ENCODE results near the gene DNAH9. TPM values are rescaled to one million over a fixed set of nuclear protein-coding genes. Genes with fewer than 3 reads are reported as not detected.
"Not testable (repeated sequence)": the region's sequence is repeated elsewhere in the genome, so short reads cannot be mapped to it uniquely, and the experiment has no call there.

Gene DNAH9
- total and polyA plus RNA-seq, 2 donors (not counting 1 experiment from before 2014, with no cell fraction given) = not detected

- Mint-ChIP-seq H3K9me3 (ENCODE audit: insufficient read depth) (peaks cover 19% of the 10 kb centered on the region), H3K27me3 (no peaks in the 10 kb centered on the region), H3K27ac (no peak overlapping the region), H3K4me3 (no peak overlapping the region), H3K4me1 (no peaks in the 10 kb centered on the region)
- ChIA-PET POLR2A (no interaction called here), CTCF (no interaction called here)
- TF ChIP-seq, protein P1, sequence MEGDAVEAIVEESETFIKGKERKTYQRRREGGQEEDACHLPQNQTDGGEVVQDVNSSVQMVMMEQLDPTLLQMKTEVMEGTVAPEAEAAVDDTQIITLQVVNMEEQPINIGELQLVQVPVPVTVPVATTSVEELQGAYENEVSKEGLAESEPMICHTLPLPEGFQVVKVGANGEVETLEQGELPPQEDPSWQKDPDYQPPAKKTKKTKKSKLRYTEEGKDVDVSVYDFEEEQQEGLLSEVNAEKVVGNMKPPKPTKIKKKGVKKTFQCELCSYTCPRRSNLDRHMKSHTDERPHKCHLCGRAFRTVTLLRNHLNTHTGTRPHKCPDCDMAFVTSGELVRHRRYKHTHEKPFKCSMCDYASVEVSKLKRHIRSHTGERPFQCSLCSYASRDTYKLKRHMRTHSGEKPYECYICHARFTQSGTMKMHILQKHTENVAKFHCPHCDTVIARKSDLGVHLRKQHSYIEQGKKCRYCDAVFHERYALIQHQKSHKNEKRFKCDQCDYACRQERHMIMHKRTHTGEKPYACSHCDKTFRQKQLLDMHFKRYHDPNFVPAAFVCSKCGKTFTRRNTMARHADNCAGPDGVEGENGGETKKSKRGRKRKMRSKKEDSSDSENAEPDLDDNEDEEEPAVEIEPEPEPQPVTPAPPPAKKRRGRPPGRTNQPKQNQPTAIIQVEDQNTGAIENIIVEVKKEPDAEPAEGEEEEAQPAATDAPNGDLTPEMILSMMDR (IDR thresholded peaks at IDR 0.05) = no peak
- no peak for TF ChIP-seq EZH2 (IDR thresholded peaks at IDR 0.05; ENCODE audit: borderline replicate concordance, insufficient read depth, low read depth, low read length, poor library complexity, severe bottlenecking)
- no peaks in the 10 kb centered on the region for H3K79me2 ChIP-seq (ENCODE audit: control insufficient read depth, insufficient read depth, low read length)
- H3K36me3 ChIP-seq (replicated peaks in 1 of 2; ENCODE audit: control extremely low read depth in 1 of 2, control insufficient read depth in 1 of 2, extremely low read depth in 1 of 2, insufficient read depth in 2 of 2, low read length in 1 of 2) = no peaks in the 10 kb centered on the region
- no peak overlapping the region for H2AFZ ChIP-seq (ENCODE audit: insufficient read depth, low read depth, low read length, poor library complexity, severe bottlenecking)
- ATAC-seq (ENCODE audit: low read depth) (no peak), DNase-seq (no peak)
- H3K4me3 ChIP-seq (ENCODE audit: control extremely low read depth in 1 of 5, extremely low read depth in 1 of 5, insufficient read depth in 1 of 5, low read depth in 2 of 5, low read length in 4 of 5) = no peak overlapping the region
- intact Hi-C loops (cut with micrococcal nuclease) = no loop called here
- H3K9ac ChIP-seq (ENCODE audit: low read length) = no peak overlapping the region
- no peaks in the 10 kb centered on the region for H3K4me1 ChIP-seq (ENCODE audit: control insufficient read depth in 2 of 2, insufficient read depth in 2 of 2, low read length in 2 of 2)
- peaks cover 0 to 20% (median 19%) of the 10 kb centered on the region in 3 donors for H3K9me3 ChIP-seq (ENCODE audit: control extremely low read depth in 1 of 3, control insufficient read depth in 2 of 3, insufficient read depth in 1 of 3, low read length in 2 of 3)
- WGBS (ENCODE audit: insufficient coverage) = no CpG with 5 or more reads among the region's 2 CpGs
- no peak overlapping the region for H3K27ac ChIP-seq (ENCODE audit: low read length in 2 of 2)
- H3K4me2 ChIP-seq (replicated peaks; ENCODE audit: low read depth, low read length, poor library complexity, severe bottlenecking) = no peak overlapping the region
- H3K27me3 ChIP-seq (replicated peaks in 1 of 4; ENCODE audit: control extremely low read depth in 1 of 4, control insufficient read depth in 3 of 4, insufficient read depth in 4 of 4, low read length in 3 of 4) = no peaks in the 10 kb centered on the region
- no peaks in the 10 kb centered on the region for H4K20me1 ChIP-seq (ENCODE audit: control insufficient read depth, insufficient read depth, low read length, poor library complexity, severe bottlenecking)
These were observed 371.3 kb downstream of the DNAH9 start for GRCh38 chr17:11969565-11969964.

DNA sequence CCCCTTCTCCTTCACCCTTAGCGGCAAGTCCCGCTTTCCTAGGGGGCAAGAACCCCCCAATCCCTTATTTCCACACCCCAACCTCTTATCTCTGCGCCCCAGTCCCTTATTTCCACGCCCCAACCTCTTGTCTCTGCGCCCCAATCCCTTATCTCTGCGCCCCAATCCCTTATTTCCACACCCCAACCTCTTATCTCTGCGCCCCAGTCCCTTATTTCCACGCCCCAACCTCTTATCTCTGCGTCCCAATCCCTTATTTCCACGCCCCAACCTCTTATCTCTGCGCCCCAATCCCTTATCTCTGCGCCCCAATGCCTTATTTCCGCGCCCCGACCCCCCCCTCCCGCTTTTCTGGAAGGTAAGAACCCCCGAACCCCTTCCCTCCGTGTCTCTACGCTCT is 374.5 kb downstream of the DNAH9 start:
- H3K4me1 Mint-ChIP-seq; H3K27ac Mint-ChIP-seq; intact Hi-C loops (cut with micrococcal nuclease); H3K36me3 ChIP-seq (replicated peaks in 1 of 2; ENCODE audit: control extremely low read depth in 1 of 2, control insufficient read depth in 1 of 2, extremely low read depth in 1 of 2, insufficient read depth in 2 of 2, low read length in 1 of 2); H3K79me2 ChIP-seq (ENCODE audit: control insufficient read depth, insufficient read depth, low read length); H3K9ac ChIP-seq (ENCODE audit: low read length); POLR2A ChIA-PET; H3K9me3 ChIP-seq (ENCODE audit: control extremely low read depth in 1 of 3, control insufficient read depth in 2 of 3, insufficient read depth in 1 of 3, low read length in 2 of 3); H2AFZ ChIP-seq (ENCODE audit: insufficient read depth, low read depth, low read length, poor library complexity, severe bottlenecking); H3K27me3 Mint-ChIP-seq; H3K27ac ChIP-seq (ENCODE audit: low read length in 2 of 2); H3K27me3 ChIP-seq (replicated peaks in 1 of 4; ENCODE audit: control extremely low read depth in 1 of 4, control insufficient read depth in 3 of 4, insufficient read depth in 4 of 4, low read length in 3 of 4); CTCF ChIA-PET; ATAC-seq (ENCODE audit: low read depth); H3K9me3 Mint-ChIP-seq (ENCODE audit: insufficient read depth); H3K4me2 ChIP-seq (replicated peaks; ENCODE audit: low read depth, low read length, poor library complexity, severe bottlenecking); H4K20me1 ChIP-seq (ENCODE audit: control insufficient read depth, insufficient read depth, low read length, poor library complexity, severe bottlenecking); H3K4me1 ChIP-seq (ENCODE audit: control insufficient read depth in 2 of 2, insufficient read depth in 2 of 2, low read length in 2 of 2); H3K4me3 ChIP-seq (ENCODE audit: control extremely low read depth in 1 of 5, extremely low read depth in 1 of 5, insufficient read depth in 1 of 5, low read depth in 2 of 5, low read length in 4 of 5); DNase-seq; H3K4me3 Mint-ChIP-seq: not testable (repeated sequence)
- 98% methylated on average over 15 of the region's 19 CpGs for WGBS (ENCODE audit: insufficient coverage)
